Glutamatergic neuron (in vitro differentiated cells): Measurements from ENCODE around the gene CLSTN2. TPM values are rescaled to one million over a fixed set of nuclear protein-coding genes. Genes with fewer than 3 reads are reported as not detected.
A peak's percentile ranks its signal among the peaks of the same experiment; 100 is the strongest.

ENCODE experiments used
- DNase-seq: peaks from one replicate; pipeline ENCODE4 v3.0.0; 2022
- H3K27ac Mint-ChIP-seq: one replicate; pipeline ENCODE4 v1.8.0; 2020; ENCODE audit warnings: mild to moderate bottlenecking, mixed read lengths, inconsistent platforms; ENCODE audit not compliant: unreplicated experiment
- H3K27me3 Mint-ChIP-seq: one replicate; pipeline ENCODE4 v1.8.0; 2020; ENCODE audit warnings: mild to moderate bottlenecking, moderate library complexity, mixed read lengths, inconsistent platforms; ENCODE audit not compliant: unreplicated experiment
- H3K36me3 Mint-ChIP-seq: one replicate; pipeline ENCODE4 v1.8.0; 2020; ENCODE audit warnings: mild to moderate bottlenecking, mixed read lengths, inconsistent platforms; ENCODE audit not compliant: unreplicated experiment
- H3K4me1 Mint-ChIP-seq: one replicate; pipeline ENCODE4 v1.8.0; 2020; ENCODE audit warnings: mild to moderate bottlenecking, low read depth, mixed read lengths, inconsistent platforms; ENCODE audit not compliant: unreplicated experiment
- H3K4me3 Mint-ChIP-seq: one replicate; pipeline ENCODE4 v1.8.0; 2020; ENCODE audit warnings: mild to moderate bottlenecking, mixed read lengths, inconsistent platforms; ENCODE audit not compliant: unreplicated experiment
- H3K9me3 Mint-ChIP-seq: one replicate; pipeline ENCODE4 v1.8.0; 2020; ENCODE audit warnings: mild to moderate bottlenecking, moderate library complexity, mixed read lengths, inconsistent platforms; ENCODE audit not compliant: unreplicated experiment
- total RNA-seq: library from RNA; stranded (reverse); fragmentation: NEBNext Ultra II Directional; extraction: Animal tissue kit (Norgen Biotek cat#: 25700); gene quantifications from one replicate; pipeline ENCODE4 v1.2.1, GENCODE V29; 2021; ENCODE audit not compliant: unreplicated experiment
- TF ChIP-seq, protein P1 (sequence below): fragments of 200-600 bp; sonication (generic); IDR thresholded peaks from one replicate; pipeline ENCODE4 v1.5.0; 2021; ENCODE audit not compliant: partially characterized antibody, unreplicated experiment

The CLSTN2 gene
- total RNA-seq, 1 donor from 2014 or later: 3.1 TPM

DNA sequence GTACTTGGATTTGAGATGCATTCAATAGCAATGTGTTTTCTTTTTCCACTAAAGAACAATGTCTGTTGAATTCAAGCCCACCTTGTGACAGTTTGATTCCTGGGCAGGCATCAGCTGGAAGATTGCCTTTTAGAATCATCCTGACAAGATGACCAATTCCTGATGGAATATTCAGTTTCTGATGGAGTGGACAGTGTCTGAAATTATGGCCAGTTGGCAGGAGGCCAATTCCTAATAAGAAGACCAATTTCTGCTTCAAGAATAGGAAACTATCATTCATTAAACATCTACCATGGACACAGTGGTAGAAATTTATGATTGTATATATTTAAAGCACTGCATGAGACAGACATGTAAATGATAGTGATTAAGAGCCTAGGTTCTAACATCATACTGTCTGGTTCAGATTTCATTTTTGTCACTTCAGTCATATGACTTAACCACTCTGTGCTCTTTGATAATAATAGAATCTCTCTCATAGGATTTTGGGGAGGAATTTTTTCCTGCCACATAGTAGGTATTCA is 133.6 kb downstream of the CLSTN2 start:
- DNase-seq: no peak
- H3K9me3 Mint-ChIP-seq: no peaks in the 10 kb centered on the region
- TF ChIP-seq, protein P1, sequence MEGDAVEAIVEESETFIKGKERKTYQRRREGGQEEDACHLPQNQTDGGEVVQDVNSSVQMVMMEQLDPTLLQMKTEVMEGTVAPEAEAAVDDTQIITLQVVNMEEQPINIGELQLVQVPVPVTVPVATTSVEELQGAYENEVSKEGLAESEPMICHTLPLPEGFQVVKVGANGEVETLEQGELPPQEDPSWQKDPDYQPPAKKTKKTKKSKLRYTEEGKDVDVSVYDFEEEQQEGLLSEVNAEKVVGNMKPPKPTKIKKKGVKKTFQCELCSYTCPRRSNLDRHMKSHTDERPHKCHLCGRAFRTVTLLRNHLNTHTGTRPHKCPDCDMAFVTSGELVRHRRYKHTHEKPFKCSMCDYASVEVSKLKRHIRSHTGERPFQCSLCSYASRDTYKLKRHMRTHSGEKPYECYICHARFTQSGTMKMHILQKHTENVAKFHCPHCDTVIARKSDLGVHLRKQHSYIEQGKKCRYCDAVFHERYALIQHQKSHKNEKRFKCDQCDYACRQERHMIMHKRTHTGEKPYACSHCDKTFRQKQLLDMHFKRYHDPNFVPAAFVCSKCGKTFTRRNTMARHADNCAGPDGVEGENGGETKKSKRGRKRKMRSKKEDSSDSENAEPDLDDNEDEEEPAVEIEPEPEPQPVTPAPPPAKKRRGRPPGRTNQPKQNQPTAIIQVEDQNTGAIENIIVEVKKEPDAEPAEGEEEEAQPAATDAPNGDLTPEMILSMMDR: no peak
- H3K27me3 Mint-ChIP-seq: no peaks in the 10 kb centered on the region
- no peak overlapping the region for H3K27ac Mint-ChIP-seq
- H3K4me1 Mint-ChIP-seq: peaks cover 3% of the 10 kb centered on the region
- no peak overlapping the region for H3K4me3 Mint-ChIP-seq
- H3K36me3 Mint-ChIP-seq: no peaks in the 10 kb centered on the region

GRCh38 chr3:140073278-140074045 is 138.5 kb downstream of the CLSTN2 start:
- Mint-ChIP-seq H3K27ac (no peak overlapping the region), H3K36me3 (no peaks in the 10 kb centered on the region), H3K27me3 (no peaks in the 10 kb centered on the region), H3K9me3 (peaks cover 2% of the 10 kb centered on the region), H3K4me3 (no peak overlapping the region), H3K4me1 (peaks cover 4% of the 10 kb centered on the region)
- no peak for DNase-seq
- TF ChIP-seq, protein P1: no peak

GRCh38 chr3:140076552-140076951 is 141.6 kb downstream of the CLSTN2 start:
- DNase-seq: no peak
- Mint-ChIP-seq H3K4me1 (peaks cover 4% of the 10 kb centered on the region), H3K9me3 (peaks cover 2% of the 10 kb centered on the region), H3K27me3 (no peaks in the 10 kb centered on the region), H3K36me3 (no peaks in the 10 kb centered on the region), H3K4me3 (no peak overlapping the region), H3K27ac (no peak overlapping the region)
- TF ChIP-seq, protein P1: no peak

DNA sequence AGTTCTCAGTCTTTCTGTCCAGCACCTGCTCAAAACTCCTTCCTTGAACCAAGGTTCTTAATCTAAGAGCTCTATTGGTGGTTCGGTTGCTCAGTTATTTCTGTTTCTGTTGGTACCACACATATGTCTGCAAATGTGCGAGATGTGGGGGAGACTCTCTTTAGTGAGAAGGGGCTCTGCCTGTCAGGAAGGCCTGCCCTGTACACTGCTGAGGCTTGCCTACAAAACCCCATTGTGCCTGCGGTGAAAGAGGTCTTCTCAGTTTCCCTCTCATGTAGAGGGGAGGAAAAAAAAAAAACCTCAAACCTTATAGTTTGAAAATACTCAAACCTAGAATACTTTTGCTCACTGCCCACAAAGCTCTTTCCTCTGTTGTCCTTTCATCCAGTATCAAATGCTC is 142.4 kb downstream of the CLSTN2 start:
- H3K9me3 Mint-ChIP-seq: peaks cover 2% of the 10 kb centered on the region
- TF ChIP-seq, protein P1: no peak
- H3K36me3 Mint-ChIP-seq: no peaks in the 10 kb centered on the region
- no peak overlapping the region for H3K27ac Mint-ChIP-seq
- DNase-seq: no peak
- no peak overlapping the region for H3K4me3 Mint-ChIP-seq
- H3K4me1 Mint-ChIP-seq: peaks cover 4% of the 10 kb centered on the region
- H3K27me3 Mint-ChIP-seq: no peaks in the 10 kb centered on the region

DNA sequence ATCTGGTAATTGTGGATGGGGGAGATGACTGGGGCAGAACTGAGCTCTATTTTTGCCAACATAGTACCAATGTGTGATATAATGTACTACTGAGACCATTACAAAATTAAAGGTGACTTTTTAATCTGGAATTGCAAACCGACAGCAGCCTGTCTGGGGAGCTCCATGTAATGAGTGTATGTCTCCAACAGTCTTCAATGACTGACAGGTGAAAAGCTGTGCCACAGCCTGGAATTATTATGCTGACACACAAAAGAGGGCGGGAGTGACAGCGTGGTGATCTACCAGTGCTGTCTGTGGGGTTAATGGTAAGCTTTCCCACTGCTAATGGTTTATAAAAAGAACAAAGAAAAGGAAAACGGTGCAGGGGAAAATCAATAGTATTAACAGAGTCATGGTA is 143.4 kb downstream of the CLSTN2 start:
- H3K36me3 Mint-ChIP-seq: no peaks in the 10 kb centered on the region
- H3K9me3 Mint-ChIP-seq: peaks cover 3% of the 10 kb centered on the region
- TF ChIP-seq, protein P1: no peak
- H3K4me1 Mint-ChIP-seq: peaks cover 4% of the 10 kb centered on the region
- no peak overlapping the region for H3K4me3 Mint-ChIP-seq
- H3K27me3 Mint-ChIP-seq: no peaks in the 10 kb centered on the region
- DNase-seq: no peak
- peak overlapping the region; percentile 0 for H3K27ac Mint-ChIP-seq
